ENCODE results near the gene DUSP7. TPM values are rescaled to one million over a fixed set of nuclear protein-coding genes. Genes with fewer than 3 reads are reported as not detected.
A peak's percentile ranks its signal among the peaks of the same experiment; 100 is the strongest.
"Not testable (repeated sequence)": the region's sequence is repeated elsewhere in the genome, so short reads cannot be mapped to it uniquely, and the experiment has no call there.

DUSP7 gene
- total RNA-seq, 1 donor from 2014 or later = 32.5 TPM

GRCh38 chr3:52036829-52037228 is 19.5 kb downstream of the DUSP7 start:
- Mint-ChIP-seq H3K9me3 (ENCODE audit: low read depth) (no peaks in the 10 kb centered on the region), H3K4me1 (ENCODE audit: low read depth) (peaks cover 6% of the 10 kb centered on the region), H3K4me3 (ENCODE audit: unreplicated experiment) (no peak overlapping the region), H3K27me3 (ENCODE audit: low read depth) (no peaks in the 10 kb centered on the region), H3K36me3 (ENCODE audit: low read depth) (no peaks in the 10 kb centered on the region), H3K27ac (ENCODE audit: unreplicated experiment) (no peak overlapping the region)
- TF ChIP-seq CTCF (IDR thresholded peaks at IDR 0.05) = peak; percentile 17
- no peak for DNase-seq (ENCODE audit: low spot score)

DNA sequence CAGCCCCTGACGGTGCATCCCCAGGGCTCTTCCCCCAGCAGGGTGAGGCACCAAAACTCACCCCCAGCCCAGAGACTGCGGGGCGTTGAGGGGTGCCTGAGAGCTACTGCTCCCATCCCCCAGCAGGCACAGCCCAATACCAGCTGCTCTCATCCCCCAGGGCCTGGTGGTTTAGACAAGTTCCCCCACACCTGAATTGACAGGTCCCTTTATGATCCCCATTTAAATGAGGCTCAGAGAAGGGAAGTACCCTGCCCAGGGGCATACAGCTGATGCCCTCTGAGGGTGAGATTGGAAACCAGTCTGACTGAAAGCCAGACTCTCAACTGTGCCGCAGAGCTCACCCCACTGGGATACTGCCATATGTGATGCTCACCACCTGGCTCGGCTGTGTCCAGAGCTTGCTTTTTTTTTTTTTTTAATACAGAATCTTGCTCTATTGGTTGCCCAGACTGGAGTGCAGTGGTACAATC is 20.1 kb downstream of the DUSP7 start:
- H3K27me3 Mint-ChIP-seq (ENCODE audit: low read depth) = no peaks in the 10 kb centered on the region
- H3K4me3 Mint-ChIP-seq (ENCODE audit: unreplicated experiment) = no peak overlapping the region
- DNase-seq (ENCODE audit: low spot score) = no peak
- H3K27ac Mint-ChIP-seq (ENCODE audit: unreplicated experiment) = no peak overlapping the region
- H3K36me3 Mint-ChIP-seq (ENCODE audit: low read depth) = no peaks in the 10 kb centered on the region
- no peaks in the 10 kb centered on the region for H3K9me3 Mint-ChIP-seq (ENCODE audit: low read depth)
- no peak for TF ChIP-seq CTCF (IDR thresholded peaks at IDR 0.05)
- H3K4me1 Mint-ChIP-seq (ENCODE audit: low read depth) = peaks cover 5% of the 10 kb centered on the region

- no peak for DNase-seq (ENCODE audit: low spot score)
- Mint-ChIP-seq H3K4me3 (ENCODE audit: unreplicated experiment) (no peak overlapping the region), H3K27me3 (ENCODE audit: low read depth) (no peaks in the 10 kb centered on the region), H3K27ac (ENCODE audit: unreplicated experiment) (no peak overlapping the region), H3K36me3 (ENCODE audit: low read depth) (no peaks in the 10 kb centered on the region), H3K4me1 (ENCODE audit: low read depth) (no peaks in the 10 kb centered on the region), H3K9me3 (ENCODE audit: low read depth) (no peaks in the 10 kb centered on the region)
- no peak for TF ChIP-seq CTCF (IDR thresholded peaks at IDR 0.05)
These were observed 21.7 kb downstream of the DUSP7 start for GRCh38 chr3:52034651-52035050.

GRCh38 chr3:52034212-52034611 is 22.2 kb downstream of the DUSP7 start:
- TF ChIP-seq CTCF (IDR thresholded peaks at IDR 0.05) = no peak
- DNase-seq (ENCODE audit: low spot score) = no peak
- H3K4me3 Mint-ChIP-seq (ENCODE audit: unreplicated experiment) = no peak overlapping the region
- H3K27me3 Mint-ChIP-seq (ENCODE audit: low read depth) = no peaks in the 10 kb centered on the region
- no peaks in the 10 kb centered on the region for H3K36me3 Mint-ChIP-seq (ENCODE audit: low read depth)
- no peak overlapping the region for H3K27ac Mint-ChIP-seq (ENCODE audit: unreplicated experiment)
- no peaks in the 10 kb centered on the region for H3K9me3 Mint-ChIP-seq (ENCODE audit: low read depth)
- H3K4me1 Mint-ChIP-seq (ENCODE audit: low read depth) = no peaks in the 10 kb centered on the region

DNA sequence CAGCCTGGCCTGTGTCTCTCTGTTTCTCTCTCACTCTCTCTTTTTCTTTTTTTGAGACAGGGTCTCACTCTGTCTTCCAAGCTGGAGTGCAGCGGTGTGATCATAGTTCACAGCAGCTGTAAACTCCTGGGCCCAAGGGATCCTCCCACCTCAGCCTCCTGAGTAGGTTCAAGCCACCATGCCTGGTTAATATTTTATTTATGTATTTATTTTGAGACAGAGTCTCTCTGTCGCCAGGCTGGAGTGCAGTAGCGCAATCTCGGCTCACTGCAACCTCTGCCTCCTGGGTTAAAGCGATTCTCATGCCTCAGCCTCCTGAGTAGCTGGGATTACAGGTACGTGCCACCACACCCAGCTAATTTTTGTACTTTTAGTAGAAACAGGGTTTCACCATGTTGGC is 22.6 kb downstream of the DUSP7 start:
- not testable (repeated sequence) for H3K27ac Mint-ChIP-seq (ENCODE audit: unreplicated experiment); H3K27me3 Mint-ChIP-seq (ENCODE audit: low read depth); DNase-seq (ENCODE audit: low spot score); H3K4me3 Mint-ChIP-seq (ENCODE audit: unreplicated experiment); H3K36me3 Mint-ChIP-seq (ENCODE audit: low read depth); H3K9me3 Mint-ChIP-seq (ENCODE audit: low read depth); H3K4me1 Mint-ChIP-seq (ENCODE audit: low read depth)

- H3K4me3 Mint-ChIP-seq (ENCODE audit: unreplicated experiment) = no peak overlapping the region
- no peaks in the 10 kb centered on the region for H3K27me3 Mint-ChIP-seq (ENCODE audit: low read depth)
- TF ChIP-seq CTCF (IDR thresholded peaks at IDR 0.05) = no peak
- no peak for DNase-seq (ENCODE audit: low spot score)
- H3K27ac Mint-ChIP-seq (ENCODE audit: unreplicated experiment) = no peak overlapping the region
- no peaks in the 10 kb centered on the region for H3K36me3 Mint-ChIP-seq (ENCODE audit: low read depth)
- no peaks in the 10 kb centered on the region for H3K9me3 Mint-ChIP-seq (ENCODE audit: low read depth)
- no peaks in the 10 kb centered on the region for H3K4me1 Mint-ChIP-seq (ENCODE audit: low read depth)
These were observed 23.5 kb downstream of the DUSP7 start for GRCh38 chr3:52032702-52033408.

All from chondrocyte (in vitro differentiated cells).